SK-N-MC (cell line): ENCODE measurements around the gene LRRC63.

Experiments used
- FOXP2 ChIP-seq: optimal IDR thresholded peaks from 2 replicates; pipeline ENCODE3; 2011; ENCODE audit warnings: mild to moderate bottlenecking, moderate library complexity; ENCODE audit not compliant: insufficient read depth; ENCODE audit errors: extremely low read length, control extremely low read depth
- POLR2AphosphoS5 ChIP-seq: IDR thresholded peaks from 2 replicates; pipeline ENCODE4 v1.6.1; 2012; ENCODE audit warnings: mild to moderate bottlenecking, low read depth, low read length, borderline replicate concordance

DNA sequence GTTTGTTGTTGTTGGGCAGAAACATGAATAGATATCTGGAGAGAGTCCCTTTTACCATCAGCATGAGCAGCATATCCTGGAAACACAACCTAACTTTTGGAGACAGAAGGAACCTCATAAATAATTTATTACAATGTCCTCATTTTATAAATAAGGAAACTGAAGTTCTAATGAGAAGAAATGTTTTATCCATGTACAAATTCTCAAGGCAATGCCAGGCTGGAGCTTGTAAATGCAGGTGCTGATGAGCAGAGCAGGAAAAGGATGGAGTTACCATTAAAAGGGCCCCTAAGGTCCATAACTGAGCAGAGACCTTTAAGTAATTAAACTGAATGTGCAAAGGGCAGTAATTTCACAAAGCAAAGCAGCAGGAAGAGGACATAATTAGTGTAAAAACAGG is 47.1 kb upstream of the LRRC63 start:
- TF ChIP-seq POLR2AphosphoS5 (no peak), FOXP2 (no peak)
